Anterior cingulate cortex (tissue), 58 donors: ENCODE data around the gene SH2B3.
A peak's percentile ranks its signal among the peaks of the same experiment; 100 is the strongest.

Source experiments
- DNase-seq, 58 donors: peaks; one replicate each; lab custom pipeline; 2025; lab: John Stamatoyannopoulos, UW

Gene SH2B3

DNA sequence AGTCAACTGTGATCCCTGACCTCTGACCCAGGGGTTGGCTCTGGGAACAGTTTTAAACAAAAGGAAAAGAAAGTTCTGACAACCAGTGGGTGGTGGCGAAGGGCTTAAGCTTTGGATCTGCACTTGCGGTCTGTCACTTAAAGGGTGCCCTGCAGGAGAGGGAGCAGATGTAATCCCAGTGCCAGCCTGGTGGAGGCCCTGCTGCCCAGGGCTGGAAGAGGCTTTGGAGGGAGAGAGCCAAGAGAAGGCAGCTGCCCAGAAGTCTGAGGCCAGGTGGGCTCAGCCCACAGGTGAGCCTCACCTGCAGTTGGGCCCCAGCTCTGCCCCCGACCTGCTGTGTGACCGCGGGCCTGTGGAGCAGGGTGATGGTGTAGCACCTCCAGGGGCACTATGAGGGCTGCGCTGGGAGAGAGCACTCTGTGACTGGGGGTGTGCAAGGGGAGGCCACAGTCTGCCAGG, 19.1 kb downstream of the SH2B3 start:
- no peak for DNase-seq

DNA sequence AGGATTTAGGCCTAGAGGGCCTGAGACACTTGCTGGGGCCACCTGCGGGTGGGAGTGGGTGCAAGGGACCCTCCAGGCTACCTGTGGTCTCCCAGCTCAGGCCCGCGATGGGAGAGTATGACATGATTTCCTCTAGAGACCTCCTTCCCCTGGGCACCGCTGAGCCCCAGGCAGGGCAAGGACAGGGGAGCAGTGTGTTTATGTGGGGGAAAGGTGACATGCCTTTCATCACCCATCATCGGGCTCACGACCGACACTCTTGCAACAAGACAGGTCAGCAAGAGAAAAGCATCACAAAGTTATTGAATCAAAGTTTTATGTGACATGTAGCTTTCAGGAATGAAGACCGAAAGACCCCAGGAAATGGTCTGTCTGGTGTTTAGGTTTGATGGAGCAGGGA, 19.9 kb downstream of the SH2B3 start:
- no peak for DNase-seq

DNA sequence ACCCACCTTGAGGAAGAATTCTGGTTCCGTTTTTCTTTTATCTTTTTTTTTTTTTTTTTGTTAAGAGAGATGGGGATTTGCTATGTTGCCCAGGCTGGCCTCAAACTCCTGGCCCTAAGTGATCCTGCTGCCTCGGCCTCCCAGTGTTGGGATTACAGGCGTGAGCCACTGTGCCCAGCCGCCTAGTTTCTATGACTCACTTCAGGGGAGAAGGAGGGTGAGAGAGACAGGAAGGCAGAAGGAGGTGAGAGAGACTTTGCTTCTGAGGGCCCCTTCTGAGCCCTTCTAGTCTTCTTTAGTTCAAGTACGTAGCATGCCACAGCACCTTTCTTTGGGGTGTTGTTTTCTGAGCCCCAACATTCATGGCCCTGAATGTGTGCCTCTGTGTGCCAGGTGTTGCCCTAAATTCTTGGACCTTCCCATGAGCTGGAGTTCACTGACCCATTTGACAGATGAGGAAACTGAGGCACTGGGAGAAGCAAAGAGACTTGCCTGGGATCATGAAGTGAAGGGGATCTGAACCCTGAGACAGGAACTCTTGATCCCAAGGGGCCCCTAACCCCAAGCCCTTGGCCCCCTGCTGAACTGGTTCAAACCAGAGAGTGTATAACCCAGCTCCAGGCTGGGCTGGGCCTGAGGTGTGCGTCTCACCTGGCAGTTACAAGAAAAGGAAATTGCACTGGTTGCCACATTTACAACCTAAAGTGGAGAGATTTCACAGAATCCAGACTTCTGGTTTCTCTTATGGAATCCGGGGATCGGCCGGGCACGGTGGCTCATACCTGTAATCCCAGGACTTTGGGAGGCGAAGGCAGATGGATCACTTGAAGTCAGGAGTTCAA, 20.8 kb downstream of the SH2B3 start:
- no peak for DNase-seq

DNA sequence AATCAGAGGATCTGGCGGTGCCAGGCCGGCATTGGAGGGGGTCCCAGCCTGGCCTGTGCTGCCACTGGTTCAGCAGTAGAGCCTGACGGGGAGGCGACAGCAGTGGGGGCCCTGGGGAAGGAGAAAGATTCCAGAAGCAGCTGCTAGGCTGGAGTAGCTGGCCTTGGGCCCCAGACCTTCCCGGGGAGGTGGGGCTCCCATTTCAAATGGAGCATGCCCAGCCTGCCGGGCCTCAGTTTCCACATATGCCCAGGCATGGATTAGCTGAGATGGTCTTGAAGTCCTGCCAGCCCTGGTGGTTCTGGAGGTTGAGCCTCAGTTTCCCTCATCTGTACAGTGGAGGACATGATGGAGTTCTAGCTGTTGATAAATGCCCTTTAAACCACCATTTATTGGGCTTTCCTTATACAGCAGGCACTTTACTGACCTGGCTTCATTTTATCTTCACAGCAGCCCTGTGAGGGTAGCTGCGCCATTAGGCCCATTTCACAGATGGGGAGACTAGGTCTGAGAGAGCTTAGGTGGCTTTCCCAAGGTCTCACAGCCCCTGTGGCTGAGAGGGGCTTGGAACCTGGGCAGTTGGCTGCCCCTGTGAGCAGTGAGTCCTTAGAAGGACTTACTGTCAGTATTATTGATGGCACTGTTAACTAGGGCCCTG, 21.8 kb downstream of the SH2B3 start:
- DNase-seq, result no peak

DNA sequence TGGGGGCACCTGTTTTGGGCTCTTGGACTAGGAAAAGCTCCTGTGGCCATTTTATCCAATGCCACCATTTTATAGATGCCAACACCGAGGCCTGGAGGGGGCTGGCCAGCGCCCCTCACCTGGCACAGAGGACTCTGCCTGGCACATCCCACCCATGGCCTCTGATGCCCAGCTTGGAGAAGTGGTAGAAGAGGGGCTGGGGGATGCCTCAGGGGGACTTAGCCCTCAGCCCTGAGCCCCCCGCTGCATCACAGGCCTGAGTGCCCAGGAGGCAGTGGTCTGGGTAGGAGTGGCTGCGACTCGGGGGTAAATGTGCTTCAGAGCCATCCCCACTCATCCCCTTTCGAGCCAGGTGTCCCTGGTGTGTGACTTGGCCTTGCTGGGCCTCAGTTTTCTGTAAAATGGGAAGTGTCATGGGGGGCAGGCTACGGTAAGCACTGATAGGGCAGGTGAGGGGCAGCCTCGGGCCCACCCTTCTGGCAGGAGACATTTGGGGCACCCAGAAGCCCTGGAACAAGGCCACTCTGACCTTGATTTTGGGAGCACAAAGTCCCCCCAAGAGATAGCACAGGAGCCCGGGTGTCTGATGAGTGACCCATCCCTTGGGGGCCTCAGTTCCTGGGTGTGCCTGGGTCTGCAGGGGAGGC, 22.5 kb downstream of the SH2B3 start:
- DNase-seq, result peak in 1 of 58 donors; percentile 45

GRCh38 chr12:111428728-111429175, 23.0 kb downstream of the SH2B3 start:
- DNase-seq, result peak in 16 of 58 donors; percentile 11 to 43 (median 23)

DNA sequence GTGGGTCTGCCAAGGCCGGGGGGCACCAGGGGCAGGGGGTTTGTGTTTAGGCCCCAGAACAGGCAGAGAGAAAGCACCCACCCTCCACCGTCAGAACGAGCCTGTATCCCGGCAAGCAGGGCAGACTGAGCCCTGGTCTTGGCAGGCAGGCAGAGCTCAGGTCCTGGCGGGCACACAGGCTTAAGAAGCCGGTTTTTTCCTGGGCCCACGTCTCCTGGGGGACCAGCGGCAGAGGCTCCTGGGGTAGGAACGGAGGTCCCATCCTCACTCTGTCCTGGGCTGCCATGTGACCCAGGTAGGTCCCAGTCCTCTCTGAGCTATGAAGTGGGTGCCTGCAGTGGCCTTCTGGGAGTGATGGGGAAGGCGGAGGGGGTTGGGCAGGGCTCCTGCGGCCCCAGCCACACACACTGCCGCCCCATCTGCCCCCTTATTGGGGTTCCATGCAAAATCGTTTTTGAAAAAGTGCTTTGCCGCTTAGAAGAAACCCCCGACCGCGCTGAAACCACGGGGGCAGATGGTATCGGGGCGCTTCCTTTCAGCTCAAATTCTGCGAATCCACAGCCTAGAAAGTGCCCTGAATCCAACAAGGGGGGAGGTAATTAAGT, 24.2 kb downstream of the SH2B3 start:
- DNase-seq, result no peak

DNA sequence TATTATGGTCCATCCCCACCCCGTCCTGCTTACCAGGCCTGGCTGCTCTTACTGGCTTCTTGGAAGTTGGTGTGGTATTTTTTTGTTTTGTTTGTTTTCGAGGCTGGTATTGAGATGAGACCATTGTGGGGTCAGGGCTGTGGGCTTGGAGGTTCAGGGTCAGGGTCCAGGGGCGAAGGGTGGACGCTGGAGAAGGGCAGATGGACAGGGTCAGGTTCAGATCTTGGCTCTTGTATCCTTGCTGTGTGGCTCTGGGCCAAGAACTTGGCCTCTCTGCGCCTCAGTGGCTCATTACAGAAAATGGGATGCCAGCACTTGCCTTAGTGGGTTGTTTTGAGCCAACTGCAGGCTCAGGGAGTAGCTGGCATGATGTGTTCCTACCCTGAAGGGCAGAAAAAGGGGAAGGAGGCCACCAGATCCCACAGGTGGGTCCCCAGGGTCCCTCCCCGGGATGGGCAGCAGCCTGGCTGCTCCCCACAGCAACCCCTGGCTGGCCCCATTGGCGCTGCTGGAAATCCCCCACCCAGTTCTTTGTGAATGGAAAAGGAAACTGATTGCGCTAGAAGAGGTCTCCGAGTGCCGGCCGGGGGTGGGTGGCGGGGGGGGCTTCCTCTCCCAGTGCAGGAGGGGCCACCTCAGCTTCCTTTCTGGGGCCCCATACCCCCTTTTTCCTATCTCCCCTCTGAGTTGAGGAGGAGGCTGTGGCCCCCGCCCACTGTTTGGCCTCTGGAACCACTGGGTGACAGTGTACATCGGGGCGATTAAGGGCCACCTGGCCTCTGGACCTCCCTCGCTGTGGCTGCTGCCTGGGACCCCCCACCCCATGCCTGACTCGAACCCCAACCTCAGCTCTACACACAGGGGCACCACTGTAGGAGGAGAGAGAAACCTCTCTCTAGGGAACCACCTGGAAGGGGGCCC, 25.0 kb downstream of the SH2B3 start:
- peak in 1 of 58 donors; percentile 41 for DNase-seq

DNA sequence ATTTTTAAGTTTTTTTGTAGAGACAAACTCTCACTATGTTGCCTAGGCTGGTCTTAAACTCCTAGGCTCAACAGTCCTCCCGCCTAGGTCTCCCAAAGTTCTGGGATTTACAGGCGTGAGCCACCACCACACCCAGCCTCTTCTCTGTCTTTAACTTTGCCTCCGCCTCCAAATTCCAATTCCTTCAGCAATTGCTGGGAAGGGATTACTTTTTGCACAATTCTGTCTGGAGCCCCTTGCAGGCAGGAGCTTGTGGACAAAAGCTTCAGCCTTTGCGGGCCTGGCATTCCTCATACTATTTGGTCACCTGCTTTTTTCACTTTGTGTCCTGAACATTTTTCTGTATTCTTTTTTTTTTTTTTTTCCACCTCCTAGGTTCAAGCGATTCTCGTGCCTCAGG, 26.0 kb downstream of the SH2B3 start:
- no peak for DNase-seq

DNA sequence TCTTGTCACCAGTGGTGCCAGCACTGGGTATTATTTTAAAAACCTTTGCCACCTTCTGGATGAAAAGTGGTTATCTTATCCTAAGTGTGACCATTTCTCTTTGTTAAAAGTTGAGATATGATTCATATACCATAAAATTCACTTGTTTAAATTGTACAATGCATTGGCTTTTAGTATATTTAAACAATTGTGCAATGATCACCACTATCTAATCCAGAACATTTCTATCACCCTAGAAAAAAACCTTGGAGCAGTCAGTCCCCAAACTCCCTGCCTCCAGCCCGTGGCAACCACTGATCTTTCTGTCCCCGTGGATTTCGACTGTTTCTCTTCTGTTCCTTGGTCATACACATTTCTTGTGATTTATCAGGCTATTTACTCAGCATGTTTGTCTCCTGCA, 28.3 kb downstream of the SH2B3 start:
- DNase-seq, result no peak

- DNase-seq, result peak in 5 of 58 donors; percentile 13 to 47 (median 28)
These were observed 29.1 kb downstream of the SH2B3 start for GRCh38 chr12:111434680-111435338.

DNA sequence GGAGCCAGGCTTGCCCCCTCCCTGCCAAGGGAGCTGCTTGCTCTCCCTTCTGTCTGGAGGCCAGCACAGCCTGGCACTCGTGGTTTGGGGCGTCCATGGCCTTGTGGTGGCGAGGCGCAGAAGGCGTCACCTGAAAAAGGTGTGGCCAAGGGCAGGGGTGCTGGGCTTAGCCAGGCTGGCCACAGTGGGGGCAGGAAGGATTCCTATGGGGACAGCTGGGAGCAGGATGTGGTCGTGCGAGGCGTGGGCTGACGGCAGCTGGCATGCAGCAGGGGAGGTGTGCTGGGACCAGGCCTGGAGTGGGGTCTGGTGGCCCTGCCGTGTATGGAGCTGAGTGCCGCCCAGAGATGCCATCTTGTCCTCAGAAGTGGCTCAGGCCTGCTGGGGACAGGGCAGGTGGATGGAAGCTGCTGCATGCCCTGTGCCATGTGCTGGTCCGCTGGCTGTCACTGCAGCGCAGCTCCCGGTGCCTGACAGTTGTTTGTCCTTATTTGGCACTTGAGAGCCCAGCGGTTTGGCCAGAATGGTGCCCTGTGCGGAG, 30.0 kb downstream of the SH2B3 start:
- no peak for DNase-seq

GRCh38 chr12:111436266-111436665, 30.5 kb downstream of the SH2B3 start:
- DNase-seq, result no peak

GRCh38 chr12:111436811-111437210, 31.1 kb downstream of the SH2B3 start:
- DNase-seq, result no peak

DNA sequence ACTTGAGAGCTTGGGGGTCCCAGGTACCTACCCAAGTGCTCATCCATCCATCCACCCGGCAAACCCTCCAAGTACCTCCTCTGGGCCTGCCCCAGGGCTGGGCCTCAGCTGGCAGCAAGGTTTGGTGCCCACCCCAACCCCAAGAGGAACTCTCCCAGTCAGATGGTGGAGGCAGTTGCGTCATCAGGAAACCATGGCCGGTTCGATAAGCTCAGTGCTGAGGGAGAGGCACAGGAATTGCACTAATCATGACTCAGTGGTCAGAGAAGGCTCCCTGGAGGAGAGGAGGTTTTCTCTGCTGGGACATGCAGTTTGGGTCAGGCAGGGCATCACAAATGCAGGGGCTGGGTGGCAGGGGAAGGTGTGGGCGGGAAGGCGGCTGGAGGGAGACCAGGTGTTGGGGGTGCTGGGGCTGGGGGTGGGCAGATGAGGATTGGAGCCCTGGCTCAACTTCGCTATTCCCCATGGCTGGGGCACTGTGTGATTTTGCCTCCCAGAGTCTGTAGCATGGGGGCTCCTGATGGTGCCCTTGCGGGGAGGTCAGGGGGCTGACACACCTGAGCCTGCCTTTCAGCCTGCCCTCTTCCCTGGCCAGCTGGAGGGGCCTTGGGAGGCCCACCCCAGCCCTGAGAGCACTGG, 32.2 kb downstream of the SH2B3 start:
- DNase-seq, result peak in 3 of 58 donors; percentile 19 to 43 (median 21)

DNA sequence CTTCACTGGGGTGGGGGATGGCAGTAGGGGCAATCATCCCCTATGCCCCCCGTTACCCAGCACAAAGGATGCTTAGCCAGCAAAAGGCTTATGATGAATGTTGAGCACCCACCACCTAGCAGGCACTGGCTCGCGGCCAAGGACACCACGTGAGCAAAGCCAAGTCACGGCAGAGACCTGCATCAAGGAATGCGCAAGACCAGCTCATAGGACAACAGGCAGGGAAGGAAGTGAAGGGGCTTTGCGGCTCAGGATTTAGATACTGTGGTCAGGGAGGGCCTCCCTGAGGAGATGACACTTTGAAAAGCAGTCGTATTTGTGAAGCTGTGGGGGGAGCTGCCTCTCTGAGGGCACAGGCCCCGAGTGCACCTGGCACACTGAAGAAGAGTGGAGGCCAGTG, 32.8 kb downstream of the SH2B3 start:
- peak in 7 of 58 donors; percentile 12 to 56 (median 32) for DNase-seq

GRCh38 chr12:111439657-111440151, 34.0 kb downstream of the SH2B3 start:
- DNase-seq, result no peak

GRCh38 chr12:111440152-111440551, 34.4 kb downstream of the SH2B3 start:
- DNase-seq, result no peak
